ENCODE results near the gene MIDN.

DNA sequence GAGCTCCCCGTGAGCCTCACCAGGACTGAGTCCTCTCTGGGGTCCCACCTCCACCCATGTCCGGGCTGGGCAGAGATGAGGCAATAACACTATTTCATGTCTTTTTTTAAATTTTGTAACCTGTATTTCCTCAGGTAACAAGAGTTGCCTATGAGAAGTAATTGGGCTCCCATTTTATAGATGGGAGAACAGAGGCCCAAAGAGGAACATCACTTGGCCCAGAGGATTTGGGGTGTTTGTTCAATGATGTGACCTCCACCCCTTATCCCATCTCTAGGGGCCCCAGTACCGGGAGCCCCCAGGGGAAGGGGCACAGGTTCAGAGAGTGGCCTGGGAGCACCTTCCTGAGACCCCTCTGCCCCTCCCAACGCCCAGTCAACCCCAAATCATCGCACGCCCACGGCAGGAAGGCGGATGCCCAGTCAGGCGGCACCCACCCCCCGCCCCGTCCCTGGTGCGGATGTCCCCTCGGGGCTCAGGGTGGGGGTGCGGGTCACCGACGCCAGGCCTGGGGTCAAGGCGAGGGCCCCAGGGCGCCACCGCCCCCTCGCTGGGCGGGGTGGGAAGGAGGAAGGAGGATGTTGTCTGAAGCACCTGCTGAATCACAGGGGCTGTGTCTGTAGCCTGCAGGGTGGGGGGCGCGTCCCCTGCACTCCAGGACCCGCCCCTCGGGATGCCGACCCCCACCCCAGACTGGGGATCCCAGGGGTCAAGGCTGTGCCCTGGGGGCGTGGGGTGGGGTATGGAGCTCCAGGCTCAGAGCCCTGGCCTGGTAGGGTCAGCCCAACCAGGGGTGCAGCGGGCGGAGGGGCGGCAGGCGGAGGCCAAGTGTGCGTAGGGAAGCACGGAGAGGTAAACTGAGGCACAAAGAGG is 11.7 kb downstream of the MIDN start:
- TF ChIP-seq CTCF (IDR thresholded peaks at IDR 0.05; ENCODE audit: extremely low read depth in 1 of 2, insufficient read depth in 1 of 2, low read depth in 1 of 2, low read length in 2 of 2): no peak
- TF ChIP-seq, protein P1, sequence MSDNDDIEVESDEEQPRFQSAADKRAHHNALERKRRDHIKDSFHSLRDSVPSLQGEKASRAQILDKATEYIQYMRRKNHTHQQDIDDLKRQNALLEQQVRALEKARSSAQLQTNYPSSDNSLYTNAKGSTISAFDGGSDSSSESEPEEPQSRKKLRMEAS (IDR thresholded peaks at IDR 0.05; ENCODE audit: insufficient read depth, insufficient read length): no peak
- no peak for TF ChIP-seq POLR2A (IDR thresholded peaks at IDR 0.05; ENCODE audit: low read depth, low read length)
- no peak for TF ChIP-seq EZH2 (IDR thresholded peaks at IDR 0.05; ENCODE audit: borderline replicate concordance, low read depth, low read length, severe bottlenecking)
- TF ChIP-seq POLR2AphosphoS5 (IDR thresholded peaks at IDR 0.05; ENCODE audit: insufficient read depth, low read depth, low read length): no peak
- TF ChIP-seq FOS (IDR thresholded peaks at IDR 0.05; ENCODE audit: borderline replicate concordance, insufficient read depth, low read length): no peak
- TF ChIP-seq GATA2 (IDR thresholded peaks at IDR 0.05; ENCODE audit: insufficient read depth, insufficient read length, low read depth, low read length): no peak

Data from endothelial cell of umbilical vein (primary cell).